Activated naive CD4-positive, alpha-beta T cell treated with anti-CD3 and anti-CD28 coated beads, Interleukin-2, amount 50 U/mL, for 72 hours (primary cell): Measurements from ENCODE around the gene RNU6-9. TPM values are rescaled to one million over a fixed set of nuclear protein-coding genes. Genes with fewer than 3 reads are reported as not detected.
A peak's percentile ranks its signal among the peaks of the same experiment; 100 is the strongest.
"Not testable (repeated sequence)": the region's sequence is repeated elsewhere in the genome, so short reads cannot be mapped to it uniquely, and the experiment has no call there.

Experiments used
- ATAC-seq, 2 donors: fragments of 150-1000 bp; cut with Tn5 transposase; 2 replicates each; pipeline ENCODE4 v1.10.0; 2021; ENCODE audit warnings: mild to moderate bottlenecking in 2 of 2, moderate library complexity in 2 of 2
- DNase-seq, 2 donors: peaks; one replicate each; pipeline ENCODE4 v3.0.0; 2021 to 2022; ENCODE audit warnings: low spot score in 2 of 2
- H3K27ac Mint-ChIP-seq, 2 donors: one replicate each; pipeline ENCODE4 v1.8.0; 2022; ENCODE audit warnings: mild to moderate bottlenecking in 2 of 2, mixed read lengths in 2 of 2
- H3K36me3 Mint-ChIP-seq, 2 donors: one replicate each; pipeline ENCODE4 v1.8.0; 2022; ENCODE audit warnings: mixed read lengths in 2 of 2
- H3K9me3 Mint-ChIP-seq, 2 donors: one replicate each; pipeline ENCODE4 v1.8.0; 2022; ENCODE audit warnings: mixed read lengths in 2 of 2
- total RNA-seq, 2 donors: library from RNA; stranded (reverse); gene quantifications; one replicate each; pipeline ENCODE4 v1.2.3, GENCODE V29; 2022

Gene RNU6-9
- not detected for total RNA-seq

- Mint-ChIP-seq H3K9me3 (no peaks in the 10 kb centered on the region), H3K27ac (peak within 1 kb of the TSS; percentile 97 to 100), H3K36me3 (peaks cover 0 to 4% of the 10 kb centered on the region in 2 donors)
- DNase-seq (peak; percentile 88 to 90), ATAC-seq (peak; percentile 95 to 96)
These were observed at the start of gene RNU6-9, which contains the start of gene MED16 for GRCh38 chr19:892894-893689. RNU6-9 (plus strand) TSS chr19:893484. MED16 (minus strand) TSS chr19:893187; CDS start chr19:891131, 2,056 bp downstream.

GRCh38 chr19:843836-844545 lies 49.3 kb upstream of the RNU6-9 start:
- no peak for DNase-seq
- H3K27ac Mint-ChIP-seq: no peak overlapping the region
- ATAC-seq: no peak
- no peaks in the 10 kb centered on the region for H3K9me3 Mint-ChIP-seq
- H3K36me3 Mint-ChIP-seq: no peaks in the 10 kb centered on the region

- H3K36me3 Mint-ChIP-seq: no peaks in the 10 kb centered on the region
- ATAC-seq: no peak
- no peaks in the 10 kb centered on the region for H3K9me3 Mint-ChIP-seq
- DNase-seq: no peak
- no peak overlapping the region for H3K27ac Mint-ChIP-seq
These were observed 48.7 kb upstream of the RNU6-9 start for GRCh38 chr19:844546-844971.

GRCh38 chr19:845707-846521 lies 47.4 kb upstream of the RNU6-9 start:
- H3K36me3 Mint-ChIP-seq: no peaks in the 10 kb centered on the region
- ATAC-seq (no peak), DNase-seq (no peak)
- H3K9me3 Mint-ChIP-seq: no peaks in the 10 kb centered on the region
- H3K27ac Mint-ChIP-seq: no peak overlapping the region

GRCh38 chr19:848386-848921 lies 44.8 kb upstream of the RNU6-9 start:
- no peak for ATAC-seq
- Mint-ChIP-seq H3K27ac (no peak overlapping the region), H3K36me3 (no peaks in the 10 kb centered on the region)

GRCh38 chr19:849195-849594 lies 44.1 kb upstream of the RNU6-9 start:
- H3K36me3 Mint-ChIP-seq, DNase-seq, ATAC-seq, H3K9me3 Mint-ChIP-seq, H3K27ac Mint-ChIP-seq: not testable (repeated sequence)

More at GRCh38 chr19:848386-848921, 44.8 kb upstream of the RNU6-9 start:
- no peaks in the 10 kb centered on the region for H3K9me3 Mint-ChIP-seq
- DNase-seq: no peak

- Mint-ChIP-seq H3K9me3 (no peaks in the 10 kb centered on the region), H3K27ac (no peak overlapping the region), H3K36me3 (no peaks in the 10 kb centered on the region)
- no peak for ATAC-seq
- no peak for DNase-seq
These were observed 42.9 kb upstream of the RNU6-9 start for GRCh38 chr19:850221-850978.

GRCh38 chr19:850979-851335 lies 42.3 kb upstream of the RNU6-9 start:
- H3K9me3 Mint-ChIP-seq: no peaks in the 10 kb centered on the region
- ATAC-seq: no peak

GRCh38 chr19:852136-853013 lies 40.9 kb upstream of the RNU6-9 start, which contains the start of gene ELANE:
ELANE (plus strand) TSS chr19:852303; CDS start chr19:852329, 26 bp downstream.
- no peaks in the 10 kb centered on the region for H3K36me3 Mint-ChIP-seq
- H3K27ac Mint-ChIP-seq: no peak within 1 kb of the TSS
- no peaks in the 10 kb centered on the region for H3K9me3 Mint-ChIP-seq
- no peak for DNase-seq
- ATAC-seq: no peak

More at GRCh38 chr19:850979-851335, 42.3 kb upstream of the RNU6-9 start:
- no peaks in the 10 kb centered on the region for H3K36me3 Mint-ChIP-seq
- no peak for DNase-seq
- no peak overlapping the region for H3K27ac Mint-ChIP-seq

- Mint-ChIP-seq H3K27ac (no peak overlapping the region), H3K36me3 (no peaks in the 10 kb centered on the region), H3K9me3 (no peaks in the 10 kb centered on the region)
- ATAC-seq (no peak), DNase-seq (no peak)
These were observed 40.2 kb upstream of the RNU6-9 start for GRCh38 chr19:853014-853585.

- not testable (repeated sequence) for H3K9me3 Mint-ChIP-seq, DNase-seq, ATAC-seq, H3K36me3 Mint-ChIP-seq, H3K27ac Mint-ChIP-seq
These were observed 39.6 kb upstream of the RNU6-9 start for GRCh38 chr19:853614-854220.

GRCh38 chr19:854549-854948 lies 38.7 kb upstream of the RNU6-9 start:
- no peak overlapping the region for H3K27ac Mint-ChIP-seq
- ATAC-seq: no peak
- H3K9me3 Mint-ChIP-seq: no peaks in the 10 kb centered on the region

GRCh38 chr19:855142-855541 lies 38.1 kb upstream of the RNU6-9 start:
- ATAC-seq (no peak), DNase-seq (no peak)
- no peaks in the 10 kb centered on the region for H3K9me3 Mint-ChIP-seq
- no peak overlapping the region for H3K27ac Mint-ChIP-seq
- H3K36me3 Mint-ChIP-seq: no peaks in the 10 kb centered on the region

More at GRCh38 chr19:854549-854948, 38.7 kb upstream of the RNU6-9 start:
- no peak for DNase-seq
- no peaks in the 10 kb centered on the region for H3K36me3 Mint-ChIP-seq

GRCh38 chr19:855566-856120 lies 37.6 kb upstream of the RNU6-9 start:
- no peaks in the 10 kb centered on the region for H3K36me3 Mint-ChIP-seq
- ATAC-seq (no peak), DNase-seq (no peak)
- H3K27ac Mint-ChIP-seq: no peak overlapping the region
- H3K9me3 Mint-ChIP-seq: no peaks in the 10 kb centered on the region
